ENCODE results near the gene MBOAT7.

MBOAT7 gene

DNA sequence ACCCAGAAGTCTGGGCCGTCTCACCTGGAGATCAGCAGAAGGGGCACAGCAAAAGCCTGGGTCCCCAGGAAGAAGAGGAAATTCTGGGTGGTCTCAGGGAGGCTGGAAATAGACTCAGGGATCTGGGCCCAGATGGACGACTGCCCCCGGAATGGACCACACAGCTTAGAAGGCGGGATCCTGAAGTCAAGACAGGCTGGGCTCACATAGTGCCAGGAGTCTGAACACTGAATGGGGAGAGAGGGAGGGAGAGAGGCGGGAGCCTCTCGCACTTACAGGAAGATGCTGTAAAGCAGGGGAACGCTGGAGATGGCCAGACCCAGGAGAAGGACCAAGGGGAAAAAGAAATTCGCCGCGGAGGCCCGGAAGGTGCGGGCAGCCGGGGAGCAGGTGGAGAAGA lies 28.5 kb downstream of the MBOAT7 start:
- no peak for DNase-seq

DNA sequence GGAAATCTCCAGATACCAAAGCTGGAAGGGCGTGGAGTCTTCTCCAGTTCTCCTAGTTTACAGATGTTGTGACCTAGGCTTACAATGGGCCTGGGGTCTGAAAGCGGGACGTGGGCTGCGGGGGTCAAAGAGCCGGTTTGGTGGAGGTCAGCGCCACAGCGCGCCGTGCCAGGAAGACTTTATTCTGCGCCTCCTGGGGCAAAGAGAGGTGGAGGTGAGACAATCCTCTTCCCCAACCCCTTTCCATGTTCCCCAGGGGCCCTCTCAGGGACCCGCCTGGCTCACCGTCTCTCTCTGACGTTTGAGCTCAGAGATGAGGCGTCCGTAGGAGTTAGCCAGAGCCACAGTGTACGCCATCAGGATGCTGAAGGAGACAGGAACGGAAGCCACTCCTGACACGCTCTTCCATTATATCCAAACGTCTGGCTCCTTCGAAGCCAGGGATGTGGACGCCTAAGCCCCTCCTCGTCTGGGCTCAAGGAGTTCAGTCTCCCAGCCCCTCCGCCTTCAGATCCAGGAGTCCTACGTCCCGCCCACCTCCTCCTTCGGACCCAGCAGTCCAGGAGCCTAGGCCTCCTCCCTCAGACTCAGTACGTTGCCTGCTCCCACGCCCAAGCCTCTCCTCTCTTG lies 29.1 kb downstream of the MBOAT7 start:
- no peak for DNase-seq

DNA sequence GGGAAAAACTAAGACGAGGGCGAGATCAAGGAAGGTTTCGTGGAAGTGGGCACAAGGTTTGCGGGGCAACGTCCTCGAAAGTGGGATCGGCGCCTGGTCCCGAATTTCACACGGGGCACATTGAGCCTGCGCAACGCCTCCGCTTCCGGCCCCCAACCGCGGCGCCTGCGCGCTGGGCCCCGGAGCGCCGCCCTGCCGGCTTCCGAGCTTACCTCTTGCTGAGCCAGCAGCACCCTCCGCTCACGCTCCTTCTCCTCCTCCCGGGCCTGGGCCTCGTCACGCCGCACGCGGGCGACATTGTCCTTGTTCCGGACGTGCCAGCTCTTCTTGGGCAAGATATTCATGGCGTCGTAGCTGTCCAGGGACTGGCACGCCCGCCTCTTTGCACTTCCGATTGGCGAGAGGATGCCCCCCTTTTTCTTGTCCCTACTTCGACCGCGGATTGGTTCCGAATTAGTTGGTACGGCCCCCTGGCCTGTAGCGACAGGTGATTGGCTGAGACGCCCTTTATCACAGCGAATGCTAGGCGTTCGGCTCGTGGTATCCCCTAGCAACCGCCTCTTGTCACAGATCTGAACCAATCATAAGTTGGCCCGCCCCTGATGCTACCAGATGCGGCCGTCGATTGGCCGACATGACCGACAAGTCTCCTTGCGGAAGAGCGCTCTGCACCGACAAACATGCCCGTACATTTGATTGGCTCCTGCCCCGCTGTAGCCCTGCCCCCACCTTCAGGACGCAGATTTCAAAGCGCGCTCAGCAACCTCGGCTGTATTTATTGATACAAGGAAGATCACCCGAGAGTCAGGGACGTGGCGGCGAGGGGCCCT lies 29.8 kb downstream of the MBOAT7 start, which contains the start of gene LENG1:
Gene LENG1, minus strand, starts transcription at position 370 of the 830 bp plus-strand sequence. Its CDS starts 26 bp downstream, at position 344.
- peak; percentile 98 for DNase-seq

DNA sequence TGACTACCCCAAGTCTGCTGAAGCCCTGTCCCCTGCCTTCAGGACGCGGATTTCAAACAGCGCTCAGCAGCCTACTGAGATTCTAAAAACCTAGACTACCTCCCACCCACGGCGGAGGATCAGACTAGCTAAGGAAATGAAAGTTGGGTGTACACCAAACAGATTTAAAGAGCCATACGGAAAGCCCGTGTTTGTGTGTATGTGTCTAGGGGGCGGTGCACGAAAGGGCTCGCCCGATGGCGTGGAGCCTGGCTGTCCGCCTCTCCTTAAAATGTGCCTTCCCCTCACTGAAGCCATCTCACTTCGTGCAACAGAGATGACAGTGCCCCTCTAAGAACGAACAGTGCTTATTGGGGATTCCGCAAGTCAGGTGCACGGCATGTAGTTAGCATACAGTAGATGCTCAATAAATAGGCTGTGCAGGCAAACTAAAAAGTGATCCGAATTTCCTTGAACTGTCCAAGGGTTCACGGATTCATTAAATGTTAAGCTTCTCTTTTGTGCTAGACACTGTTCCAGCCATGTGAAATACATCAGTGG lies 30.5 kb downstream of the MBOAT7 start:
- no peak for DNase-seq

DNA sequence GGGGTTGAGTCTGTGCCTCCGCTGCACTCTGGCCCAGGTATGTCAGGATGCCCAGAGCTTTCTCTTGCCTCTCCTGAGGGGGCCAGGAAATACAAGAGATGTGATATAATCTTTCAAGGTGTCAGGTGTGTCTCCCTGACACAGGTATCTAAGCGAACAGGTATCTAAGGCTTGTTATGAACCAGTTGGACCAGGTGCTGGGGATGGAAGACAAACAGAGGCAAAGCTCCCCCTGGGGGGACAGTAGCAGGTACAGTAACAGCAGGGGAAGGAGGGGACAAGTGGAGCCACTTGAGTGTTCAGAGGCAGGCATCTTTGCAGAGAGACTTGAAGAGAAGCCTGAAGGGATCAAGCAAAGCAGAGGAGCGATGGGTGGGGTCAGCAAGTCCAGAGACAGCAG lies 32.4 kb downstream of the MBOAT7 start:
- no peak for DNase-seq

DNA sequence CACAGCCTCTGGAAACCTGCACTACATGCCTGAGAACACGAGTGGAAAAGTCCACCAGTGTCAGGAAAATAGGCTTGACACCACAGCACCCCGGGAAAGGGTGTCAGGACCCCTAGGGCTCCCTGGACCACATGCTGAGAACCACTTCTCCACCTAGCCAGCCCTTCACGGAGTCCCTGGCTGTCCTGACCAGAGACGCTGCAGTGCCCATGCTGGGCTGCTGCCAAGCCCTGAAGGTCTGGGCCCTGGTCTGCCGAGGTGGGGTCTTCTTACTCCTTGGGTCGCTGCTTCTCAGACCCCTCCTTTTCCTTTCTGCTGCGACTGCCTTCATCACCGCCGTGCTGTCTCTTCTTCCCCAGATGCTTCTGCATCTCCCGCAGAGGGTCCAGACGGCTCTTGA lies 32.9 kb downstream of the MBOAT7 start:
- DNase-seq = no peak

DNA sequence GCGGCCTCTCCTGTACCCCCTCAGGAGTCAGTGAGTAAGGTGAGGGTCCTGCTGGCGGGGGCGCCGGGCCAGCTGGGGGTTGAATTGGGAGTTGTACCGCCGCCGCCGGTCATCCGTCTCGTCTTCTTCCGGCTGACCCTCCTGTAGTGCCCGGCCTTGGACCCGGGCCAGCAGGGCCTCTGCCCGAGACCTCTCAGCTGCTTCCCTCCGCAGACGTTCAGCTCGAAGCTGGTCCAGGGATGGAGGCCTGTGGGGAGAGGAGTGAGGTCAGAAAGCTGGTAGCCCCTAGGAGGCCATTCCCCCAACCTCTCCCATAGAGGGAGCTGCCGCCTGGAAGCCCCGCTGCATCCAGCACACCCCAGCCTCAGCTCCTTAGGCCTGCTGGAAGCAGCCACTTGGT lies 33.7 kb downstream of the MBOAT7 start:
- DNase-seq = no peak

DNA sequence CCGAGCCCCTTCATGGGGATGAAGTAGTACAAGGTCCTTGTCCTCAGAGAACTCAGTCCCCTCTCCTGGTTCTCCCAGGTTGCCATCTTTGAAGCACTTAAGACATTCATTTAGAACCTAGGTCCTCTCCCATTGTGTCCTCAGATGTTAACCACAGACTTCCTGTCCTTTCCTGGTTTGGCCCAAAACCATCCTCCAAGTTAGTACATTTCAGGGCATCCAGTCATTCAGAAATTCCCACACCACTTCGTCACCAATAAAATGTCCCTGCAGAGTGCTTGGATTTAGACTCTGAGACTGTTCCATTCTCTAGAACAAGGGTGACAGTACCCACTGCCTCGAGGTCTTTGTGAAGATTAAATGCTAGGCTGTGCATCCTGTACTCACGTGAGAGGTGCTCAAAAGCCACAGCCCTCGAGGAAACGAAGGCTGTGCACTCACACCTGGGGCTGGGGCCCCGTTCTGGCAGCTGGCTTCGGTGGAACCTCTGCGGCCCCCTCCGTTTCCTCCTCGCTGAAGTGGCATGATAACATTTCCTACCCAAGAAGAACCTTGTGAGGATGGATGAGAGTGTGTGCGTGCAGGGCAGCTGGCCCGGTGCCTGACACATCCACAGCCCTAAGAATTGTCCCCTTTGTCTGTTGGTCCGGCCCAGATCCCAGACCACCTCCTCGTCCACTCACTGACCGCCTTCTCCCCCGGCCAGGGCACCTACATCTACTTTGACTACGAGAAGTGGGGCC lies 34.6 kb downstream of the MBOAT7 start:
- DNase-seq = no peak

DNA sequence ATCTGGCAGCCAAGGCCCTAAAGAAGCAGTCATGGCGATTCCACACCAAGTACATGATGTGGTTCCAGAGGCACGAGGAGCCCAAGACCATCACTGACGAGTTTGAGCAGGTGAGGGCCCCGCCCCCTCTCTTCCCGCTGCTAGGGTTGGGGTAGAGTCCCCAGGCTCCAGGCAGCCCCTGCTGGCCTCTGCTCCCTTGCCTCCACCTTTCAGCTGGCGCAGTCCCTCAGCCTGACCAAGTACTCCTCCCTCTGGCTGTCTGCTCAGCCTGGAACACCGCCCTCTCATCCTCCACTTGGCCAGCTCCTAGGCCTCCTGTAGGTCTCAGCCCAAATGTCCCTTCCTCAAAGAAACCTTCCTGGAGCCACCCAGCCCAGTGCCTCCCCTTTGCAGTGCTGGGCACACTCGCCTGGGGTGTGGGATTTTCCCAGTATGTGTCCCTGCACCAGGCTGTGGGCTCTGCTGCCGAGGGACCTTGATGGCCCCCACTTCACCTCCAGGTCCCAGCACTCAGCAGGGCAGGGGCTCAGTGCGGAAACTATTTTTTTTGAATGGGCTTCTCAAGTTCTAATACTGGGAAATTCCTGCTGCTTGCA lies 35.6 kb downstream of the MBOAT7 start:
- DNase-seq = no peak

DNA sequence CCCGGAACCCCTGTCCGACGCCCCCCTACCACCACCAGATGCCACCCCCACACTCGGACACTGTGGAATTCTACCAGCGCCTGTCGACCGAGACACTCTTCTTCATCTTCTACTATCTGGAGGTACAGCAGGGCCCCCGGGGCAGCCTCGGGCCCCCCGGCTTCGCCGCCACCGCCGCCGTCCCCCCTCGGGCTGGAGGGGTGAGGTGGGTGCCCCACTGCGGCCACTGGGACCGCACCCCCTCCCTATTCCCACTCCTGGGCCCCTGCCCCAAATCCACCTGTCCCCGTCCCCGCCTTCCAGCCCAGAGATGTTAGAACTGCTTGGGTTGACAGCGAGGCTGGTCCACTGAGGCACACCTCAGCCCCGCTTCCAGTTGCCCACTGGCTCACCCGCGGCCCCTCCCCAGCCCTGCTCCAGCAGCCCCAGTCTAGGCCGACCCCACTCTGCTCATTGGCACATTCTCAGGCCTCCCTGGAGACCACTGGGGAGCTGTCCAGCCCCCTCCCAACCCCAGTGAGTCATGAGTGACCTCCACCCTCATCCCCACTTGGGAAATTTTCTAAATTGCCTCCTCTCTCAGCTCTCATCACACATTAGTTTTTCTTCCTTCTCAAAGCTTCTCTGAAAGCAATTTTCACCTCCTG lies 36.4 kb downstream of the MBOAT7 start:
- no peak for DNase-seq

DNA sequence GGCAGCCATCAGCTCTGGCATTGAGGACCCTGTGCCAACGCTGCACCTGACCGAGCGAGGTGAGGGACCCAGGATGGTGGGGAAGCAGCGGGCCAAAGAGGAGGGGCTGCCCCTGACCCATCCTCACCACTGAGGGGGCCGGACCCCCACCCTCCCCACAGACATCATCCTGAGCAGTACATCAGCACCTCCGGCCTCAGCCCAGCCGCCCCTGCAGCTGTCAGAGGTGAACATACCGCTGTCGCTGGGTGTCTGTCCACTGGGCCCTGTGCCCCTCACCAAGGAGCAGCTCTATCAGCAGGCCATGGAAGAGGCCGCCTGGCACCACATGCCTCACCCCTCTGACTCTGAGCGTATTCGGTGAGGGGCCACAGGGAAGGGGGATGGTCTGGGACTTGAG lies 37.1 kb downstream of the MBOAT7 start:
- no peak for DNase-seq

DNA sequence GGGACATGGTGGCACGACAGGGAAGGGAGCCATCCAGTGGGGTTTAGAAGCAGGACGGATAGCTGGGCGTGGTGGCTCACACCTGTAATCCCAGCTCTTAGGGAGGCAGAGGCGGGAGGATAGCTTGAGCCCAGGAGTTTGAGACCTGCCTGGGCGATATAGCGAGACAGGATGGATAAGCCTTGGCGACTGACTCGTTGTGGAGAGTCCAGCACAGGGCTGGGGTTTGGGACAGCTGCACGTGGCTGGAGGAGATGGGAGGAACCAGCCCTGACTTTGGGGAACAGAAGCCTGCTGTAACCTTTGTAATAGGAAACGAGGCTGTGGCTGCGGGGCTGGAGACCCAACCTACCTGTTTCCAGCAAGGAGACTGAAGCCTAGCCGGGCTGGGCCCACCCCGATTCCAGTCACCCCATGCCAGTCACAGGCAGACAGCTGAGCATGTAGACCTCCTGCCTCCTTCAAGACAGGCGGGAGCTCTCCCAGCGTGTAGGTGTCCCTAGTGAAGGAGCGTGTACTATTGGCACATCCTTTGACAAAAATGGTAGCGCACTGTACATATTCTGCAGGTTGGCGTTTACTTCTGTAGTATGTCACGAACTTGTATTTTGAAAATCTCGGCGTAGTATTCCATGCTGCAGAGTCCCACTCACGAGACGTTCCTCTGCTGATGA lies 37.9 kb downstream of the MBOAT7 start:
- DNase-seq = no peak

DNA sequence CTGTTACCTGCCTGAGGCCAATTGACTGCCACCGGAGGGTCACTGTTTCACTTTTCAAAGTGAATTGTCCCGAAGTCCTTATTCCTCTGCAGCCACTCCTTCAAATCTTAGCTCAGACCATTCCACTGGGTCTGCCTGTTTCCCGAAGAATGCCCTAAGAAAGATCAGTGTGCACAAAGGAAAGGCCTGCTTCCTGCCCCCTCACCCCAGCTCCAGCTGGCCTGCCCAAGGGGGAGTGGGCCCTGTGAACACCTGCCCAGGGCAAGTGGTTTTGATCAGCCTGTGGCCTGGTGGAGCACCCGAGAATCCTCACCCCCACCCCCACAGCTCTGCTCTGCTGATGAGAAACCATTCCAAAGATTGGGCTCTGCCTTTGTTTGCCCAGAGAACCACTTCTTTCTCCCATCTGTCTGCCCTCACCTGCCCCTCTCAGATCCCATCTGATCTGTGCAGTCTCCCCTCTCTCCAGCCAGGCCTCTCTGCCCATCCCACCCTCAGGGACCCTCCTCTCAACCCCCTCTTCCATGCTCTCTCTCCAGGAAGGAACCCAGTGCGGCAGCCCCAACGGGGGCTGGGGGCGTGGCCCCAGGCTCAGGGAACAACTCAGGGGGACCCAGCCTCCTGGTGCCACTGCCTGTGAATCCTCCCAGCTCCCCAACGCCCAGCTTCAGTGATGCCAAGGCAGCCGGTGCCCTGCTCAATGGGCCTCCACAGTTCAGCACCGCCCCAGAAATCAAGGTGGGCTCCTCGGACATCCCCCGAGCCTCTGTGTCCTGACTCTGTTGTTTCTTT lies 40.2 kb downstream of the MBOAT7 start:
- DNase-seq = no peak

DNA sequence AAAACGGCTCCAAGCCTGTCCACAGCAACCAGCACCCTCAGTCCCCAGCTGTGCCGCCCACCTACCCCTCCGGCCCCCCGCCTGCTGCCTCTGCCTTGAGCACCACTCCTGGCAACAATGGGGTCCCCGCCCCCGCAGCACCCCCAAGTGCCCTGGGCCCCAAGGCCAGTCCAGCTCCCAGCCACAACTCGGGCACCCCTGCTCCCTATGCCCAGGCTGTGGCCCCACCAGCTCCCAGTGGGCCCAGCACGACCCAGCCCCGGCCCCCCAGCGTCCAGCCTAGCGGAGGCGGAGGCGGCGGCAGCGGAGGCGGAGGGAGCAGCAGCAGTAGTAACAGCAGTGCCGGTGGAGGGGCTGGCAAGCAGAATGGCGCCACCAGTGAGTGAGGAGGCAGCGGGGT lies 41.2 kb downstream of the MBOAT7 start:
- DNase-seq = no peak

DNA sequence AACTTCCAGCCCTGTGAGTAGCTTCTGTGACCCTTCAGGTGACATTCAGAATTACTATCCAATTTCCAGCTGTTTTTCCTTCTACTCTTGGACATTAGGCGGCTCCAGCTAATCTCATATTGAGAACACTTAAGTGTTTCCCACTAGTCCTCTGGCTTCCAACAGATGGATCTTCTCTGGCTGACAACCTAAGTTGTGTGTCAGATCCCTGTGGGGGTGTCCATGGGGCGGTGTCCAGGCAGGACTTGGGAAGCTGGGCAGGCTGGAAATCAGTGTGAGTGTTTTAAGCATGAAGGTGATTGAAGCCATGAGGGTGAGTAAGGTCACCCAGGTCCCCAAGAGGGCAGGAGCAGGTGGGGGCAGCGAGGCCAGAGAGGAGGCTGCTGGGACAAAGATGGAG lies 41.7 kb downstream of the MBOAT7 start:
- no peak for DNase-seq

DNA sequence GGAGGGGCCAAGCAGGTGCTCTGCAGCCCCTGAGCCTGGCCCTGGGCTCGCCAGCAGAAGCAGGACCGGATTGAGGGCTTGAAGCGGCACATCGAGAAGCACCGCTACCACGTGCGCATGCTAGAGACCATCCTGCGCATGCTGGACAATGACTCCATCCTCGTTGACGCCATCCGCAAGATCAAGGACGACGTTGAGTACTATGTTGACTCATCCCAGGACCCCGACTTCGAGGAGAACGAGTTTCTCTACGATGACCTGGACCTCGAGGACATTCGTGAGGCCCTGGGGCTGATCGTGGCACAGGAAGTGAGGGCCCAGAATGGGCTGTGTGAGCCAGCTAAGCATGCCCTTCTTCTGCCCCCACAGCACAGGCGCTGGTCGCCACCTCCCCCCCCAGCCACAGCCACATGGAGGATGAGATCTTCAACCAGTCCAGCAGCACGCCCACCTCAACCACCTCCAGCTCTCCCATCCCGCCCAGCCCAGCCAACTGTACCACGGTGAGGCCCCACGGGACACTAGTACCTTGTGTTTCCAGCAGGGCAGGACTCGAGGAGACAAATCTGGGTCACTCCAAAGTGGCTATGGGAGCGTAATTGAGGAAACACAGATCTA lies 43.7 kb downstream of the MBOAT7 start:
- DNase-seq = no peak

DNA sequence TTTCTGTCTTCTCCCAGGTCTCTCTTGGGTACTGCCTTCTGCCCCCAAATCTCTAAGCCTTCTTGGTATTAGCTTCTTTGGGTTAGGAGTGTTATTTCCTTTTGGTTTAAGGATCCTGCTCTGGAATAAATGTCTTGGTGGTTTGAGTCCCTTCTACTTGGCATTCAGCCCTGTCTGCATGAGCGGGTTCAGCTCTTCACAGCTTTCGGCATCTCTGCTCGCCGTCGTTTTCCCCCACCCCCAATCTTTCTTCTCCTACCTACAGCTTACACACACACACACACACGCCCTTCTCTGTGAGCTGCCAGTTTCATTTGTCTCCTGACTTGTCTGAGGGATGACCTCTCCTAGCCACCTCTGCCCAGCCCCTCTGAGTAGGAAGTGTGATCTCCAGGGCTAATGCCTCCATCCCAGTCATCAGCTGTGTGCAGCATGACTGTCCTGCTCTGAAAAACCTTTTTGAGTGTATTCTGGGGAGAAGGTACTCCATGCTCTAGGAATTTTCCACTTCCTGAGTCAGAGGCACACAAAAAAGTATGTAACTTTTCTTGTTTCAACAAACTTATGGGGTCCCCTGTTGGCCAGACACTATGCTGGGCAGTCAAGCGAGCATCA lies 47.1 kb downstream of the MBOAT7 start:
- DNase-seq = no peak

DNA sequence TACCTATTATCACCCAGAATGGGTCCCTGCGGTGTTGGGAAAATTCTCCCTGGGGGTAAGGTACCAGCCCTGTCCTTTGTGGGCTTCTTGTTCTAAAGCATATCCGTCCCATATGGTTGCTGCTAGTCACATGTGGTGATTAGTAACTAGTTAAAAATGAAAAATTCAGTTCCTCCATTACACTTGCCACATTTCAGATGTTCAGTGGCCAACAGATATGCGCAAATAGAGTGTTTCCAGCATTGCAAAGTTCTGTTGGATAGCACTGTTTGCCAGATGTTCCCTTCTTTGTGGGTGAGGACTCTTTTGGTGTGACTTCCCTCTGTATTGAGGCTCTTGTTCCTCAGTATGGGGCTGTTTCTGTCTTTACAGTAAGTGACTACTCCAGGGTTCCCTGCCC lies 48.0 kb downstream of the MBOAT7 start:
- DNase-seq = no peak

DNA sequence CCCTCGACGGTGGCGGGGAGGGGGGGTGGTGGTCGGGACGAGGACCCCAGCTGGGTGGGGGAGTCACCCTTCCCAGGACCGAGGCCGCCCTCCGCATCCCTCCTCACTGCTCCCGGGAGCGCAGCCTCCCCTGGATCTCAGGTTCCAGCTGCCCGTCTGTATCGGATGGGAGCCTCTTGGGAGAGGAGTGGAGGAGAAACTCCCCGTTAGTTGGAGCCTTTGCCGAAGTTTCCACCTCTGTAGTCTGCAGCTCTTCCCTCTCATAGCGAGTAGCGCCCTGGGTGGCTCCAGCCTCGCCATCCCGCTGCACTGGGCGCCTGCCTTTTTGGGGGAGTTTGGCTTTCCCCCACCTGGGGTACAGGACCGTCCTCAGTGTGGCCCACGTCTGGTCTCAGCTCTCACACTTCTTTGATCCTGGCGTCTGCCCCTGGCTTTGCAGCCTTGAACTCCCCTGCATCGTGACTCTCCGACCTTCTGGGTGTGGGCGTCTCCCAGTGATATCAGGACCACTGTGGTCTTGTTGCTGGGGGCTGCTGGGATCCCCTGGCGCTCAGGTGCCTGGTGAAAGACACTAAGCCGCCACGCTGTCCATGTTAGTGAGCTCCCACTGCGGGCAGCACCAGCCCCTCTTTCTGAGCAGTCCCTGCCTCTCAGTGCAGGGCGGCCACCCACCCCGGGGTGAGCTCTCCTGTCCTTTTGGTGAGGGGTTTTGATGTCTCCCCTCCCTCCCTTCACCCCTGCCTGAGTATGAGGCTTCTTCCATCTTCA lies 50.7 kb downstream of the MBOAT7 start:
- peak; percentile 17 for DNase-seq

All from effector CD8-positive, alpha-beta T cell (primary cell).